ENCODE results near the gene MAD1L1.

MAD1L1 gene

GRCh38 chr7:1936006-1936310, 296.8 kb downstream of the MAD1L1 start:
- no peak for DNase-seq
- Histone ChIP-seq H3K27me3 (replicated peaks in 2 of 5; ENCODE audit: control insufficient read depth in 4 of 5, insufficient read depth in 5 of 5, low read length in 4 of 5) (no peaks in the 10 kb centered on the region), H3K4me3 (ENCODE audit: control insufficient read depth in 1 of 7, extremely low read depth in 1 of 7, insufficient read depth in 4 of 7, low read depth in 2 of 7, low read length in 6 of 7) (no peak overlapping the region), H3K36me3 (ENCODE audit: control insufficient read depth in 4 of 4, insufficient read depth in 4 of 4, low read length in 3 of 4) (peaks cover 0 to 54% (median 8%) of the 10 kb centered on the region in 4 experiments), H3K4me1 (ENCODE audit: control extremely low read depth in 1 of 4, control insufficient read depth in 4 of 4, insufficient read depth in 4 of 4, low read length in 3 of 4) (peaks cover 0 to 32% (median 20%) of the 10 kb centered on the region in 4 experiments), H3K9me3 (ENCODE audit: control extremely low read depth in 1 of 5, control insufficient read depth in 4 of 5, insufficient read depth in 2 of 5, low read depth in 1 of 5, low read length in 4 of 5) (peaks cover 0 to 14% (median 0%) of the 10 kb centered on the region in 5 experiments), H3K27ac (ENCODE audit: insufficient read depth in 1 of 2, low read depth in 1 of 2, low read length in 2 of 2, poor library complexity in 1 of 2, severe bottlenecking in 2 of 2) (no peak overlapping the region)
- ChIA-PET CTCF (no interaction called here), POLR2A (no interaction called here)
- WGBS (ENCODE audit: insufficient coverage), result 100% methylated on average over 8 of the region's 8 CpGs

GRCh38 chr7:1935176-1936005, 297.4 kb downstream of the MAD1L1 start:
- Histone ChIP-seq H3K27me3 (replicated peaks in 2 of 5; ENCODE audit: control insufficient read depth in 4 of 5, insufficient read depth in 5 of 5, low read length in 4 of 5) (no peaks in the 10 kb centered on the region), H3K4me1 (ENCODE audit: control extremely low read depth in 1 of 4, control insufficient read depth in 4 of 4, insufficient read depth in 4 of 4, low read length in 3 of 4) (peaks cover 0 to 26% (median 15%) of the 10 kb centered on the region in 4 experiments), H3K36me3 (ENCODE audit: control insufficient read depth in 4 of 4, insufficient read depth in 4 of 4, low read length in 3 of 4) (peaks cover 0 to 54% (median 8%) of the 10 kb centered on the region in 4 experiments), H3K4me3 (ENCODE audit: control insufficient read depth in 1 of 7, extremely low read depth in 1 of 7, insufficient read depth in 4 of 7, low read depth in 2 of 7, low read length in 6 of 7) (no peak overlapping the region), H3K27ac (ENCODE audit: insufficient read depth in 1 of 2, low read depth in 1 of 2, low read length in 2 of 2, poor library complexity in 1 of 2, severe bottlenecking in 2 of 2) (no peak overlapping the region), H3K9me3 (ENCODE audit: control extremely low read depth in 1 of 5, control insufficient read depth in 4 of 5, insufficient read depth in 2 of 5, low read depth in 1 of 5, low read length in 4 of 5) (peaks cover 0 to 14% (median 0%) of the 10 kb centered on the region in 5 experiments)
- CTCF ChIA-PET, result no interaction called here
- POLR2A ChIA-PET, result no interaction called here
- 99% methylated on average over 9 of the region's 21 CpGs for WGBS (ENCODE audit: insufficient coverage)
- no peak for DNase-seq

GRCh38 chr7:1934756-1935155, 298.0 kb downstream of the MAD1L1 start:
- Histone ChIP-seq H3K27ac (ENCODE audit: insufficient read depth in 1 of 2, low read depth in 1 of 2, low read length in 2 of 2, poor library complexity in 1 of 2, severe bottlenecking in 2 of 2) (no peak overlapping the region), H3K27me3 (replicated peaks in 2 of 5; ENCODE audit: control insufficient read depth in 4 of 5, insufficient read depth in 5 of 5, low read length in 4 of 5) (no peaks in the 10 kb centered on the region), H3K9me3 (ENCODE audit: control extremely low read depth in 1 of 5, control insufficient read depth in 4 of 5, insufficient read depth in 2 of 5, low read depth in 1 of 5, low read length in 4 of 5) (peaks cover 0 to 14% (median 0%) of the 10 kb centered on the region in 5 experiments), H3K4me3 (ENCODE audit: control insufficient read depth in 1 of 7, extremely low read depth in 1 of 7, insufficient read depth in 4 of 7, low read depth in 2 of 7, low read length in 6 of 7) (no peak overlapping the region), H3K36me3 (ENCODE audit: control insufficient read depth in 4 of 4, insufficient read depth in 4 of 4, low read length in 3 of 4) (peaks cover 0 to 54% (median 8%) of the 10 kb centered on the region in 4 experiments), H3K4me1 (ENCODE audit: control extremely low read depth in 1 of 4, control insufficient read depth in 4 of 4, insufficient read depth in 4 of 4, low read length in 3 of 4) (peaks cover 0 to 20% (median 8%) of the 10 kb centered on the region in 4 experiments)
- POLR2A ChIA-PET, result no interaction called here
- CTCF ChIA-PET, result no interaction called here
- 98% methylated on average over 22 of the region's 22 CpGs for WGBS (ENCODE audit: insufficient coverage)
- DNase-seq, result no peak

- H3K9me3 ChIP-seq (ENCODE audit: control extremely low read depth in 1 of 5, control insufficient read depth in 4 of 5, insufficient read depth in 2 of 5, low read depth in 1 of 5, low read length in 4 of 5), result peaks cover 0 to 14% (median 0%) of the 10 kb centered on the region in 5 experiments
- peaks cover 0 to 13% (median under 1%) of the 10 kb centered on the region in 4 experiments for H3K4me1 ChIP-seq (ENCODE audit: control extremely low read depth in 1 of 4, control insufficient read depth in 4 of 4, insufficient read depth in 4 of 4, low read length in 3 of 4)
- 99% methylated on average over 20 of the region's 20 CpGs for WGBS (ENCODE audit: insufficient coverage)
- no peak for DNase-seq
- POLR2A ChIA-PET, result no interaction called here
- H3K36me3 ChIP-seq (ENCODE audit: control insufficient read depth in 4 of 4, insufficient read depth in 4 of 4, low read length in 3 of 4), result peaks cover 0 to 54% (median 8%) of the 10 kb centered on the region in 4 experiments
- CTCF ChIA-PET, result no interaction called here
- H3K27ac ChIP-seq (ENCODE audit: insufficient read depth in 1 of 2, low read depth in 1 of 2, low read length in 2 of 2, poor library complexity in 1 of 2, severe bottlenecking in 2 of 2), result no peak overlapping the region
- H3K27me3 ChIP-seq (replicated peaks in 2 of 5; ENCODE audit: control insufficient read depth in 4 of 5, insufficient read depth in 5 of 5, low read length in 4 of 5), result no peaks in the 10 kb centered on the region
- no peak overlapping the region for H3K4me3 ChIP-seq (ENCODE audit: control insufficient read depth in 1 of 7, extremely low read depth in 1 of 7, insufficient read depth in 4 of 7, low read depth in 2 of 7, low read length in 6 of 7)
Observed at GRCh38 chr7:1934017-1934416, 298.7 kb downstream of the MAD1L1 start.

- Histone ChIP-seq H3K27ac (ENCODE audit: insufficient read depth in 1 of 2, low read depth in 1 of 2, low read length in 2 of 2, poor library complexity in 1 of 2, severe bottlenecking in 2 of 2) (no peak overlapping the region), H3K27me3 (replicated peaks in 2 of 5; ENCODE audit: control insufficient read depth in 4 of 5, insufficient read depth in 5 of 5, low read length in 4 of 5) (no peaks in the 10 kb centered on the region), H3K9me3 (ENCODE audit: control extremely low read depth in 1 of 5, control insufficient read depth in 4 of 5, insufficient read depth in 2 of 5, low read depth in 1 of 5, low read length in 4 of 5) (peaks cover 0 to 14% (median 0%) of the 10 kb centered on the region in 5 experiments), H3K4me1 (ENCODE audit: control extremely low read depth in 1 of 4, control insufficient read depth in 4 of 4, insufficient read depth in 4 of 4, low read length in 3 of 4) (peaks cover 0 to 5% (median 0%) of the 10 kb centered on the region in 4 experiments), H3K36me3 (ENCODE audit: control insufficient read depth in 4 of 4, insufficient read depth in 4 of 4, low read length in 3 of 4) (peaks cover 0 to 54% (median 8%) of the 10 kb centered on the region in 4 experiments), H3K4me3 (ENCODE audit: control insufficient read depth in 1 of 7, extremely low read depth in 1 of 7, insufficient read depth in 4 of 7, low read depth in 2 of 7, low read length in 6 of 7) (no peak overlapping the region)
- WGBS (ENCODE audit: insufficient coverage), result 95% methylated on average over 27 of the region's 27 CpGs
- no peak for DNase-seq
- CTCF ChIA-PET, result no interaction called here
- POLR2A ChIA-PET, result no interaction called here
Observed at GRCh38 chr7:1933066-1933750, 299.5 kb downstream of the MAD1L1 start.

- CTCF ChIA-PET, result no interaction called here
- no peaks in the 10 kb centered on the region for H3K27me3 ChIP-seq (replicated peaks in 2 of 5; ENCODE audit: control insufficient read depth in 4 of 5, insufficient read depth in 5 of 5, low read length in 4 of 5)
- peaks cover 0 to 6% (median under 1%) of the 10 kb centered on the region in 4 experiments for H3K4me1 ChIP-seq (ENCODE audit: control extremely low read depth in 1 of 4, control insufficient read depth in 4 of 4, insufficient read depth in 4 of 4, low read length in 3 of 4)
- no peak for DNase-seq
- H3K27ac ChIP-seq (ENCODE audit: insufficient read depth in 1 of 2, low read depth in 1 of 2, low read length in 2 of 2, poor library complexity in 1 of 2, severe bottlenecking in 2 of 2), result no peak overlapping the region
- over 99% methylated on average over 9 of the region's 9 CpGs for WGBS (ENCODE audit: insufficient coverage)
- H3K36me3 ChIP-seq (ENCODE audit: control insufficient read depth in 4 of 4, insufficient read depth in 4 of 4, low read length in 3 of 4), result peaks cover 0 to 50% (median 8%) of the 10 kb centered on the region in 4 experiments
- POLR2A ChIA-PET, result no interaction called here
- H3K4me3 ChIP-seq (ENCODE audit: control insufficient read depth in 1 of 7, extremely low read depth in 1 of 7, insufficient read depth in 4 of 7, low read depth in 2 of 7, low read length in 6 of 7), result no peak overlapping the region
- peaks cover 0 to 11% (median 0%) of the 10 kb centered on the region in 5 experiments for H3K9me3 ChIP-seq (ENCODE audit: control extremely low read depth in 1 of 5, control insufficient read depth in 4 of 5, insufficient read depth in 2 of 5, low read depth in 1 of 5, low read length in 4 of 5)
Observed at GRCh38 chr7:1931951-1932270, 300.8 kb downstream of the MAD1L1 start.

All from common myeloid progenitor, CD34-positive (primary cell).